Keratinocyte (primary cell): ENCODE results near the gene SNX24. TPM values are rescaled to one million over a fixed set of nuclear protein-coding genes. Genes with fewer than 3 reads are reported as not detected.

Source experiments
- DNase-seq: peaks from one replicate; pipeline ENCODE4 v3.0.0-alpha.2; 2011; ENCODE audit warnings: low read depth, missing footprints, low spot score
- FAIRE-seq: peaks from 2 replicates; lab custom pipeline; 2011; peaks lifted over from hg19 to GRCh38; lab: Jason Lieb, UNC
- H2AFZ ChIP-seq: 2 replicates; pipeline ENCODE4 v1.6.0; 2012; ENCODE audit warnings: low read length, control low read depth, inconsistent platforms; ENCODE audit not compliant: control insufficient read depth
- H3K27ac ChIP-seq: 2 replicates; pipeline ENCODE4 v1.5.1; 2011; ENCODE audit warnings: low read length; ENCODE audit not compliant: control insufficient read depth, insufficient read depth
- H3K27me3 ChIP-seq: 3 replicates; pipeline ENCODE4 v1.6.0; 2011; ENCODE audit warnings: low read length; ENCODE audit not compliant: control insufficient read depth, insufficient read depth; ENCODE audit errors: extremely low read depth
- H3K36me3 ChIP-seq, 2 experiments: 2 replicates in 1 of 2; 3 replicates in 1 of 2; pipeline ENCODE4 v1.5.1; 2011; ENCODE audit warnings: low read length in 2 of 2, mild to moderate bottlenecking in 1 of 2; ENCODE audit not compliant: control insufficient read depth in 2 of 2, insufficient read depth in 2 of 2; ENCODE audit errors: extremely low read depth in 1 of 2
- H3K4me1 ChIP-seq: 3 replicates; pipeline ENCODE4 v1.5.1; 2011; ENCODE audit warnings: low read length; ENCODE audit not compliant: control insufficient read depth, insufficient read depth; ENCODE audit errors: extremely low read depth
- H3K4me2 ChIP-seq: 3 replicates; pipeline ENCODE4 v1.6.0; 2011; ENCODE audit warnings: low read depth, low read length; ENCODE audit not compliant: control insufficient read depth, insufficient read depth; ENCODE audit errors: extremely low read depth
- H3K4me3 ChIP-seq, 3 experiments: fragments of 200-600 bp in 1 of 3; sonication (generic) in 1 of 3; 2 replicates in 2 of 3; 3 replicates in 1 of 3; pipeline ENCODE4 v1.5.1; 2011 to 2016; ENCODE audit warnings: low read length in 3 of 3, mild to moderate bottlenecking in 3 of 3, control low read depth in 2 of 3, inconsistent platforms in 1 of 3, low read depth in 1 of 3, mixed read lengths in 1 of 3, mixed run types in 1 of 3, moderate library complexity in 1 of 3; ENCODE audit not compliant: control insufficient read depth in 2 of 3, insufficient read depth in 2 of 3; ENCODE audit errors: extremely low read depth in 1 of 3
- H3K79me2 ChIP-seq: 2 replicates; pipeline ENCODE4 v1.6.0; 2012; ENCODE audit warnings: low read length; ENCODE audit not compliant: control insufficient read depth, insufficient read depth
- H3K9ac ChIP-seq: 3 replicates; pipeline ENCODE4 v1.6.0; 2011; ENCODE audit warnings: low read length; ENCODE audit not compliant: control insufficient read depth, insufficient read depth; ENCODE audit errors: extremely low read depth
- H3K9me1 ChIP-seq: 3 replicates; pipeline ENCODE4 v1.6.0; 2011; ENCODE audit warnings: low read length; ENCODE audit not compliant: control insufficient read depth, insufficient read depth; ENCODE audit errors: extremely low read depth
- H3K9me3 ChIP-seq: 2 replicates; pipeline ENCODE4 v1.5.1; 2012; ENCODE audit warnings: low read depth, low read length; ENCODE audit not compliant: control insufficient read depth
- H4K20me1 ChIP-seq: 3 replicates; pipeline ENCODE4 v1.6.0; 2011; ENCODE audit warnings: low read length; ENCODE audit not compliant: control insufficient read depth, insufficient read depth; ENCODE audit errors: extremely low read depth
- CTCF ChIP-seq, 3 experiments: IDR thresholded peaks in 1 of 3; conservative IDR thresholded peaks in 1 of 3; optimal IDR thresholded peaks in 1 of 3; 2 replicates in 2 of 3; 3 replicates in 1 of 3; pipeline versions ENCODE3 to v1.5.1; 2011; ENCODE audit warnings: low read length in 3 of 3, mild to moderate bottlenecking in 3 of 3, moderate library complexity in 2 of 3, control low read depth in 1 of 3, inconsistent platforms in 1 of 3; ENCODE audit not compliant: insufficient read depth in 2 of 3; ENCODE audit errors: extremely low read depth in 1 of 3
- EZH2 ChIP-seq: IDR thresholded peaks from one replicate; pipeline ENCODE4 v1.6.1; 2012; ENCODE audit warnings: inconsistent platforms, mild to moderate bottlenecking, low read length, moderate library complexity
- dilution Hi-C: fragments of 300-500 bp; cut with MboI; formaldehyde crosslinking; loops from one replicate; pipeline ENCODE4 v1.7.0; 2020; ENCODE audit warnings: low sequenced_read_pairs; ENCODE audit not compliant: extremely low pct_ligation_motif_present
- polyA plus RNA-seq, 5 experiments: library from polyadenylated mRNA; depleted of rRNA in 3 of 5; stranded (reverse) in 3 of 5; stranded (forward) in 1 of 5; unstranded in 1 of 5; fragments of >200 nt; gene quantifications; 1 replicate in 1 of 5; 2 replicates in 3 of 5; 3 replicates in 1 of 5; pipeline versions ENCODE4 v1.2.1 to v1.2.3, GENCODE V29; 2011 to 2012; ENCODE audit warnings: missing spikeins in 2 of 5, low read depth in 1 of 5, low replicate concordance in 1 of 5

SNX24 gene
- polyA plus RNA-seq, 1 donor (not counting 4 experiments of a cell fraction or from before 2014, with no cell fraction given), result 15.0 TPM

GRCh38 chr5:122965111-122965510 is 119.7 kb downstream of the SNX24 start:
- Histone ChIP-seq H3K4me2 (no peak overlapping the region), H3K36me3 (no peaks in the 10 kb centered on the region), H3K9me3 (no peaks in the 10 kb centered on the region), H3K4me1 (no peaks in the 10 kb centered on the region), H3K27me3 (no peaks in the 10 kb centered on the region), H3K9me1 (no peaks in the 10 kb centered on the region), H3K9ac (no peak overlapping the region), H3K27ac (no peak overlapping the region), H4K20me1 (no peaks in the 10 kb centered on the region), H3K4me3 (no peak overlapping the region), H3K79me2 (no peaks in the 10 kb centered on the region), H2AFZ (no peak overlapping the region)
- dilution Hi-C loops, result no loop called here
- DNase-seq (no peak), FAIRE-seq (no peak)
- TF ChIP-seq EZH2 (no peak), CTCF (optimal IDR thresholded peaks at IDR 0.05 in 1 of 3, IDR thresholded peaks at IDR 0.05 in 1 of 3, conservative IDR thresholded peaks at IDR 0.05 in 1 of 3; ENCODE audit: extremely low read depth in 1 of 3, insufficient read depth in 2 of 3, low read length in 3 of 3) (no peak)

- Histone ChIP-seq H3K9me3 (no peaks in the 10 kb centered on the region), H3K36me3 (no peaks in the 10 kb centered on the region), H3K4me2 (no peak overlapping the region), H3K9ac (no peak overlapping the region), H3K4me1 (no peaks in the 10 kb centered on the region), H3K79me2 (no peaks in the 10 kb centered on the region), H3K27ac (no peak overlapping the region), H3K9me1 (no peaks in the 10 kb centered on the region), H3K27me3 (no peaks in the 10 kb centered on the region), H2AFZ (no peak overlapping the region), H3K4me3 (no peak overlapping the region), H4K20me1 (no peaks in the 10 kb centered on the region)
- no peak for DNase-seq
- FAIRE-seq, result no peak
- dilution Hi-C loops, result no loop called here
- TF ChIP-seq EZH2 (no peak), CTCF (optimal IDR thresholded peaks at IDR 0.05 in 1 of 3, IDR thresholded peaks at IDR 0.05 in 1 of 3, conservative IDR thresholded peaks at IDR 0.05 in 1 of 3; ENCODE audit: extremely low read depth in 1 of 3, insufficient read depth in 2 of 3, low read length in 3 of 3) (no peak)
Observed at GRCh38 chr5:122967085-122967484, 121.7 kb downstream of the SNX24 start.
